Measurements from ENCODE around the gene GPC5.

GPC5 gene

GRCh38 chr13:92900446-92900845, 1502.0 kb downstream of the GPC5 start:
- Mint-ChIP-seq H3K9me3 (peaks cover 1% of the 10 kb centered on the region), H3K4me3 (no peak overlapping the region), H3K36me3 (no peaks in the 10 kb centered on the region), H3K4me1 (no peaks in the 10 kb centered on the region), H3K27ac (no peak overlapping the region)
- ATAC-seq (no peak), DNase-seq (ENCODE audit: low spot score in 2 of 2) (no peak)

GRCh38 chr13:92901739-92902138, 1503.3 kb downstream of the GPC5 start:
- Mint-ChIP-seq H3K27ac (no peak overlapping the region), H3K4me3 (no peak overlapping the region), H3K9me3 (peaks cover 9% of the 10 kb centered on the region), H3K4me1 (no peaks in the 10 kb centered on the region), H3K36me3 (no peaks in the 10 kb centered on the region)
- no peak for ATAC-seq
- DNase-seq (ENCODE audit: low spot score in 2 of 2): no peak

DNA sequence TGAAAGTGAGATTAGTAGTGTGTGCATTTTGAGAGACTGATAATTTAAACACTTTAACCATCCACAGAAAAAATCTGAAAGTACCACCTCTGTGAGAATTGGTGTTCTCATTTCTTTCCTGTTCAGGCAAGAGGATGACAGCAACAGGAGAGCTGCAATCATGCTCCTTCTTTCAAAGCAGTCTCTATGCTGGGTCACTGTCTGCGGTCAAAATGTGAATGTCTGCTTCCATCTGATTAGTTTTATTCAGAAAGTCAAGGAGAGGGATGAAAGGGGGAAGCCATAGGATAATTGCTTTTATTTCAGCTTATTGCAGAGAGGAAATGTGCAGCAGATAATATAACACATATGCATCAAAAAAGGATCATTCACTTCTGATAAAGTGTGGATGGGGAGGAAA, 1514.2 kb downstream of the GPC5 start:
- no peak for ATAC-seq
- no peak for DNase-seq (ENCODE audit: low spot score in 2 of 2)
- H3K4me1 Mint-ChIP-seq: no peaks in the 10 kb centered on the region
- H3K9me3 Mint-ChIP-seq: peaks cover 5% of the 10 kb centered on the region
- no peaks in the 10 kb centered on the region for H3K36me3 Mint-ChIP-seq
- no peak overlapping the region for H3K4me3 Mint-ChIP-seq
- no peak overlapping the region for H3K27ac Mint-ChIP-seq

- Mint-ChIP-seq H3K36me3 (no peaks in the 10 kb centered on the region), H3K4me3 (no peak overlapping the region), H3K9me3 (peaks cover 5% of the 10 kb centered on the region), H3K4me1 (no peaks in the 10 kb centered on the region), H3K27ac (no peak overlapping the region)
- ATAC-seq (no peak), DNase-seq (ENCODE audit: low spot score in 2 of 2) (no peak)
These were observed 1515.4 kb downstream of the GPC5 start for GRCh38 chr13:92913840-92914239.
